ENCODE results near the gene B4GALT6.

B4GALT6 gene

DNA sequence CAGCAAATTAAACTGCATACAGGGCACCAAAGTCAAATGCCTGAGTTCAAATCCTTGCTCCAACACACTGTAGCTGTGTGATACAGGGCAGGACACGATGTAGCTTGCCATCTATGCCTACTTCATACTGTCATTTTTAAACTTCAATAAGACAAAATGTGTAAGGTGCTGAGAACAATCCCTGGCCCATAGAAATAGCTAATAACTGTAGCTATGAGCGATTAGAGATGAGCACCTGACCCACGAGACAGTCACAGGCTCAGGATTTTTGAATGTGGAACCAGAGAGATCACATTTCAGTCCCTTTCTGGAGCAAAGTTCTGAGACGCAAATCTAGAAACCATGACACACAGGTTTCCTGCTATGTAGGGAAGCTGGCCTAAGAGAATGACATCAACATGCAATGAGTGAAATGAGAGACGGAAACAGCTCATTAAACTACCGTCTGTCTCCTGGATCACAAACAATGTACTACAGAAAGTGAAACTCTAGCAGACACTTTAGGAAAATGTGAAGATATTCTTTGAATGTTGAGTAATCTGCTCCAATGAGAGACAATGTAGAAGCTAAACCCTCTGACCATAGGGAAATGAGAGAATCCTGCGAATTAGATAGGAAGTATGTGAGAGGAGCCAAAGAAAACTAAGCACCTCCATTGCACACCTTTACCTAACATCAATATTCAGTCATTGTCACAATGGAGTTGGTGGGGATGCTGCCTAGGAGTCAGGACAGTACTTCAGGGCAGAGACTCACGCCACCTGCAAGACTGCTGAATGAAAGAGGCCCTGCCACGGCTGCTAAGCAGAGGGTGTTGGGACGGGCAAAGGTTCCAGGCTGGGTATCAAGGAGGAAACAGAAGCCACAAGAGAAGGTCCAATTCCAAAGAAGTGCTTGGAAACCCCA lies 25.5 kb downstream of the B4GALT6 start:
- DNase-seq: no peak

DNA sequence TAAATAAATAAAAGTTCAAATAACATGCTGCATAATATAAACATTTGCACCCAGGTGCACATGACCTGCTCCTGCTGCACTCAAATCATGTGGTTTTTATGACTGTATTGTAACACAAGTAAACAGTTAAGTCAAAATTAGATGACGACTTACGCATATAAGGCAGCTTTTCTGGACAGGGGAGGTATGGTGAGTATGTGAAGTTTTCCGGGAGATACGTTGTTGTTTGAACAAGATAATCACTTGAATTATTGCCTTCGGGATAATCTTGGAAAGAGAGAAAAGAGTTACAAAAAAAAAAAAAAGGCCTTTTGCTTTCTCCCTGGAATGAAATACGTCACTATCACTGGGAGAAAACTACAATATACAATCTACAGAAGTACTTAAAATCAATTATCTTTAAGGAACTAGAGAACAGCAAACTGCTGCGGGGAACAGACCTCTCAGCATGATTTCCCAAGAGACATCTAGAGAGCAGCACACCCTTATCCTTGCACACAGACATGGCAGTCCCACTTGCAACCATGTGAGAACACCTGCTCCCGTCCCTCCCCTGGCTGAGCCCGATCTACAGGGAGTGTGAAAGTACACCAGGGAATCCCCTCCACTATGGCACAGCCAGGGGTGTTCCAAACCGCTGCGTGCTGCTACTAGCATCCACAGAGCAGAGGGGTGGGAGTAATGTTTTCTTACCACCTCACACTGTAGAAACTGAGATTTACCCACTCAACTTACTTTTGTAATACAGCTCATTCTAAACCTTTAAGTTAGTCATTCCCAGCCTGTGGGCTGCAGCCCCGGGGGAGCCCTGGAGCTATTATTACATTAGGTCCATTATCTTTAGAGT lies 26.3 kb downstream of the B4GALT6 start:
- DNase-seq: no peak

DNA sequence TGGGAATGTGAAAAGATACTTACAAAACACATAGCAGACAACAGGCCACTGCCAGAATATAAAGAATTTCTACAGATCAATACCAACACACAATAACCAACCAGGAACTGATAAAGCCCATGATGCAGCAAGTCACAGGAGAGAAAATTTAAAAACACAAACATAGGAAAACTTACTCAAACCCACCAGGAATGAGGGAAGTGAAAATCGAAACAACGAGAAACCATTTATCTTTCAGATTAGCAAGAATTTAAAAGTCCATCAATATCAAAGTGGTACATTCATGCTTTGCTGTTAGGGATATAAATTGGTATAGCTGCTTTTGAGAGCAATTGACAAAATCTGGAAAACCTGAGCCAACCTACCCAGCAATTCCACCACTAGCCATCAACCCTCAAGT lies 27.6 kb downstream of the B4GALT6 start:
- no peak for DNase-seq

DNA sequence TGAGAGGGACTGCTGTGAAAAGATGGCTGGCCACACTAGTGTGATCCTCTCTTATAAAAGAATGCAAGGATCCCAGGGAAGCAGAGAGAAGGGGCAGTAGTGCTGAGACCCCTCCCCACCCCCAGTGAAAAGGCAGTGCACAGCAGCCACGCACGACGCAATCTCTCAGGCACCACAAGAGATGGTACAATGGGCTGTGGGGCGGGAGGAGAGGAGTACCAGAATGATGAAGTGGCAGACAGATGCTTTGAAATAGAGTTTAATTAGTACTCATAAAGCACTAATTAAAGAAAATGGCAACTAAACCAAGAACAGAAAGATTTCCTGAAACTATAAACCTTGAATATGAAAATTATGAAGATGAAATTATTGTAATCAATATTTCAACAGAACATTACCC lies 29.0 kb downstream of the B4GALT6 start:
- DNase-seq: no peak

DNA sequence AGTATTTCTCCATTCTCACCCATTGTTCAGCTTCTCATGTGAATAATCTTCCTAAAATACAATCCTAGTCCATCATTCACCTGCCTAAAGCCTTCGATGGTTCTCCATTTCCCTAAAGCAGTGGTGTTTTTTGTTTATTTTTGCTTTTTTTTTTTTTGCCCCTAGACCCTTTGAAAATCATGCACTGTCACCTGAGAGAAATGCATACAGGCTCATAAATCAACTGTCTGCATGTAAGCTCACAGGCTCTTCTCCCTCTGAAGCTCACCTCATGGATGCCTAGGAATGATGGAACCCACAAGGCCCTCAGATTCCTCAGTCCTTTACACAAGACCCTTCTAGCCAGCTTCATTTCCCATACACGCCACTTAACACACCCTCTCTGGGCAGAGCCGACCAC lies 31.5 kb downstream of the B4GALT6 start:
- DNase-seq: no peak

DNA sequence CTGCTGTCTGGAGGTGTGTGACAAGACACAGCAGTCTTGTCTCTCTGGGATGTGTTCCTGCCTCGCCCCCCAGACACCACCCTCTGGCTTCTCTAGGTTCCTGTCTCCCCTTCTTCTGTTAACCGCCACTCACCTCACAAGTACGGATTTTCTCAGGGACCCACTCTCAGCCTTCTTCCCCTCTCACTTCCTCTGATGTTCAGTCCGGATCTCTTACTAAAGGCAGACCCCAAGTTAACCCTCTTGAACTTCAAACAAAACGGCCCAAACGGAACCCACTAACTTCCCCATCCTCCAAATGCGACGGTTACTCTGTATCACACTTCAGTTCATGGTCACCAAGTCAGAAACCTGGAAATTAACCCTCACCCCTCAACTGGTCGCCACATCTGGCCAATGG lies 32.0 kb downstream of the B4GALT6 start:
- no peak for DNase-seq

DNA sequence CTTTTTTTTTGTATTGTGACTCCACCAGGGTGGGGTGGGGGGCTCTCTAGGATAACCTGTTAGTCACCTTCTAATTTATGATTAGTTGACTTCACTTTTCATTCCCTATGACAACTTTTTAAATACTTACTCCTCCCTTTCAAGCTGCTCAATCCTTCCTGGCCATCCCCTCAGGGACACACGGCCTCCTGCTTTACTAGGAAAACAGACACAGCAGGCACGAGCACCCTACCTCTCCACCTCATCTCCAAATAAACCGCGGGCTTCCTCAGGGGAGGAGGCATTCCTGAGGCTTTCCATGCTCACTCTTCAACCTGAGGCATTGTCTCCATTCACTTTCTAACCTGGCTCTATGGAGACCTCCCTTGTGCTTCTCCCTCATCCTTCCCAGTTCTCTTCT lies 33.0 kb downstream of the B4GALT6 start:
- DNase-seq: no peak

DNA sequence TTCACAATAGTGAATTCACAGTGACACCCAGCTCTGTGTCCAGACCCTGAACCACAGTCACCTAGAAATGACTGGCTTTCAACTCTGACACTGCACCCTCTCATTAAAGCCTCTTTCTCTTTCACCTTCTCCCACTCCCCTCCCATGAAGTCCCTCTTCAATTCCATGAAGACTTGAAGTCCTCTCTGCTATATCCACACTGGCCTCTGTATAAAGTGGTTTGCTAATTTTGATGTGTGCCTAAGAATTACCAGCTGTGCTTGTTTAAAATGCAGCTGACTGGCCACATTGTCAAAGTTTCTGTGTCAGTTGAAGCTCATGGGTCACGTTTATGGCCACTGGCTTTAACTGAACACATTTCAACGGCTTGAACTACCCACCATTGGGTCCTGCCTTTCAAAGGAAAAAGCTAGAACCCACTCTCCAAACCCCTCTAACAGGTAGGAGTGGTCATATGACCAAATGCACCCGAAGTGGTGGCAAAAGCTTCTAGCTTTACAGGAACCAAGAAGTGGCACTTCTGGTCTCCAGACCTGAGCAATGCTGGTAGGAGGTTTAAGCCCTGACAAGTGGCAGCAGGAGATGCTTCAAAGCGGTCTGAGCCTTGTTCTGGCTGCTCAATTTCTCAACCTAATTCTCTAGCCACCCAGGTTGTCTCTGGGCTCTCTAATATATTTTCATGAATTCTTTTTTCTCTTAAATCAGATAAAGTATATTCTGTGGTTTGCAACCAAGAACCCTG lies 34.2 kb downstream of the B4GALT6 start:
- no peak for DNase-seq

DNA sequence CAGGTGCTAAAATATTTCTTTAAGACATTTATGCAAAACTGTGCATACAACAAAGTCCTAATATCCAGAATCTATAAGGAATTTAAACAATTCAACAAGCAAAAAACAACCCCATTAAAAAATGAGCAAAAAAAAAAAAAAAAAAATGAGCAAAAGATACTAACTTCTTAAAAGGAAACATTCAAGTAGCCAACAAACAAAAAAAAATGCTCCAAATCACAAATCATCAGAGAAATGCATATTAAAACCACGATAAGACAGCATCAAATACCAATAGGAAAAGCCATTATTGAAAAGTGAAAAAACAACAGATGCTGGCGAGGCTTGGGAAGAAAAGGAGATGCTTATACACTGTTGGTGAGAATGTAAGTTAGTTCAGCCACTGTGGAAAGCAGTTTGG lies 34.9 kb downstream of the B4GALT6 start:
- no peak for DNase-seq

DNA sequence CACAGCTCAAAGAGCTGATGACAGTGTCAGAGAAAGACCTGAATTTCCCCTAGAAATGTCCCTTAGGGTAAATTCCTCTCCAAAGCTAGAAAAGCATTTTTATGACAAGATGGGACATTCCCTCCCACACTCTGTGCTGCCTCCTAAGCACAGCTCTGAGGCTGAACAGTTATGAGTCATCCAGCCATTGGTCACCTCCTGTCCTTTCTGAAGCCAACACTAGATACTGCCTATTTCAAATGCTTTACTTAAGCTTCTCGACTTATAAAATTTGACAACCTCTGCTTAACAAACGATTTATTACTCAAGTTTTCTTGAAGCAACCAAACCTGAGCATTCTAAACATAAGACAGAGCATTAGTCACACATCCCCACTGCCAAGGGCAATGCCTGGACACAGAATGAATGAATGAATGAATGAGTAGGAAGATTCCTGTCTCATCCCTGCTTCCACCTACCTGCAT lies 35.4 kb downstream of the B4GALT6 start:
- DNase-seq: no peak

DNA sequence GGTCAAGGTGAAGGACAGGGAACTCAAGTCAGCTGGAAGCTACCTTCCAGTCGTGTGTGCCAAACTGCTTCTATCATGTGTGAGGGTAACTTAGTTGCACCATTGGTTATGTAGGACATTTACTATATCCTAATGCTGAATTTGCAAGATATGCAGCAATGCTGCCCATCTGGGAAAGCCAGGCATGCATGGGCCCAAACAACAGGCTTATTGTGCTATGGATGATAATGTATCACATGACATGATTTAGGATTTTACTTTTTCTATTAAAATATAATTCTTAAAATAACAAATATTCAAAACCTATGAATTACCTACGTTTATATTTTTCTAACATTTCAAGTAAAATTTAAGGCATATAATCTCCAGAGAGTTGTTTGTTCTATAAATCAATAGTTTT lies 35.9 kb downstream of the B4GALT6 start:
- DNase-seq: no peak

DNA sequence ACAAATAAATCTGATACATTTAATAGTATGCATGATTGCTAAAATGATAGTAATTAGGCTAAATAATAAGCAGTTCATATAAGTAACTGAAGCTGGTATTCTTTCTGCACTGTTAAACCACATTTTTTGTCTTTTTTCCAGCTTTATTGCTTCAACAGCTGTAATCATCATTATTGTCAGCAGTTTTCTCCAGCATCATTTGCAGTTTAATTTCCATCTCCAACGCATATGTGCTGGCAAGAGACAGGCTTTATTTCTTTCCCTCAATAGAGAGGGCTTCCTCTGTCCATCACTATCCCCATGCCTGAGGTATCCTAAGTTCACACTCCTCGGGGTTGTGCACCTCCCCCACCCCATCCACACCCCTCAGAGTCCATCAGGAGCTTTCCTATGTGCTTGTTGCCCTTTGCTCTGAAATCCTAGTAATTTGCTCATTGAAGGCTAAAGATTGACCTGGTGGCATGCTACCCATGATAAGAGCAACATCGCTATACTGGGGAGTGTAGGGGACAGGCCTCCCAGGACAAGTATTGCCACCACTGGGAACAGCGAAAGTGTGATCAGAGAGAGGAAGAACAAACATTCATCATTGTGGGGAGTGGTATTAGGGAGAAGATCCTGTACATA lies 37.1 kb downstream of the B4GALT6 start:
- no peak for DNase-seq

DNA sequence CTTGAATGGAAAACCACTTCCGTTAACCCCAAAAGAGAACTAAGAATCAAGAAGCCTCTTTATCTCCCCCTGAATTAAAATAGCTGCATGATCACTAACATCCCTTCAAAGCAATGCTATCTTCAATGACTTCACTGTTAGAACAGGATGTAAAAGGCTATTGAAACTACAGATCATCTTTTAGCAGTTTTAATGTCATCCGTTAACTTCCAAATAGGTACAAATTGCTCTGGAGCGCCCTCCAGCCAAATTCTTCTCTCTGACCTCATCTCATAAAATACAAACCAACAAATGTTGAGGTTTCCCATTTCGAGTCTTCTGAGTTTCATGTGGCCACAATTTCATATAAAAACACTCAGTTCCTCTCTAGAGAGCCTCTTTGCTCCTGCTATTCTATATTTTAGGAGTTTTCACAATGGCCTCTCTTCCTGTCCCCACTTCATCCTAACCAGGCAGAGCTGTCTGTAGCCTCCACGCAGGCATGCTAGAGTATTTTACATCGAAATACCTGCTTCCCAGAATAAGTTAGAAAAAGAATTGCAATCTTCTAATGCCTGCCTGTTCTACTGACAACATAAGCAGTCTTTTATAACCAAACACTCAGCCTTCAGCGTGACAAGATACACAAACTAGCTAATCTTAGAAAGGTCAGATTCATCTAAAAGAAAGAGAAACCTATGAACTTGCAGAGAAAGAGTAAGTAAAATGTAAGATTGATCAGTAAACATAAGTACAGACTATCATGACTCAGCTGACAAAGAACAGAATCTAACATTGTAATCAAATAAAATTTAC lies 37.9 kb downstream of the B4GALT6 start:
- no peak for DNase-seq

DNA sequence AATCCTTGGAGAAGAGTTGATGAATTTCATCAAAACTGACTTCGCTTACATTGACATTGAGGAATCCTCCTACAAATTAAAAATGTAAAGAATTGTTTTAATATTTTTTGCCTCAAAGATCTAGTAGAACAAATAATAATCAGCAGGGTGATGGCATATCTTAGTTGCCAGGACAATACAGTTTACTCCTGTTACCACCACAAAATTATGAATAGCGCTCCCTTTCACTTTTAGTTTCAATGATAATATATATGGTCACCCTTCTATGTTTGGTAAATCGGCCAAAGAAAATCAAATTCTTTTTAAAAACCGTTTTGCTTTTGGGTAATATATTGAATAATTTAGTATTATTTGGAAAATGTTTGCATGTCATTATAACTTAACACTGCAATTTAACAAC lies 39.0 kb downstream of the B4GALT6 start:
- no peak for DNase-seq

DNA sequence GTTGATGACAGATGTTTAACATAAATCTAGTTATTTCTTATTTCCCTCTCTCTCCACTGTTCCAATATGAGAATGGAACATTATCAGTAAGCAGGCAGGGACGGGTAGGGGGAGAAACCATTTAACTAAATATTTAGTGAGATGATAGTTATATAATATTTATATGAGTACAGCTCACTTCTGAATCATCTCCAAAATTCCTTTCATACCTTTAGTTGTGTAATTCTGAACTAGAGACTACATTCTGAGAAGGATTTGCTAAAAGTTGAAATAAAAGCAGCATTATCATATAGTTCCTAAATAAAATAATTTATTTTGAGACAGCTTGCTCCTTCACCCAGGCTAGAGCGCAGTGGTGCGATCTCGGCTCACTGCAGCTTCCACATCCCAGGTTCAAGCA lies 41.4 kb downstream of the B4GALT6 start:
- DNase-seq: no peak

DNA sequence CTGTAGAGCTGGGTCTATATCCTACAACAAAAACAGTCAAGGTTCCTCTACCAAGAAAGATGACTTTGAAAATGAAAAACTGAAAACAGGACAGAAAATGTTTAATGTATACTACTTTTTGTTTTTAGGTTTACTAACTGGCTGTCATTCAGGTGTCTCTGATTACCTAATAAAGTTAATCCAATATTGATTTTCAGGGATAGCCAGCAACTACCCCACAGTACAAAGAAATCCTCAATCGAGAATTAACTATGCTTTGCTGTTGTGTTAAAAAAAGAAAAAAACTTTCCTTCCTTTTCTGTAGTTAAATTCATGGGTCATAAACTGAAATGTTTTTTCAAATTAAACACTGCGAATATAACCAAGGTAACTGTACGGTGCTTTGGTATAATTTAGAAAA lies 46.9 kb downstream of the B4GALT6 start:
- no peak for DNase-seq

DNA sequence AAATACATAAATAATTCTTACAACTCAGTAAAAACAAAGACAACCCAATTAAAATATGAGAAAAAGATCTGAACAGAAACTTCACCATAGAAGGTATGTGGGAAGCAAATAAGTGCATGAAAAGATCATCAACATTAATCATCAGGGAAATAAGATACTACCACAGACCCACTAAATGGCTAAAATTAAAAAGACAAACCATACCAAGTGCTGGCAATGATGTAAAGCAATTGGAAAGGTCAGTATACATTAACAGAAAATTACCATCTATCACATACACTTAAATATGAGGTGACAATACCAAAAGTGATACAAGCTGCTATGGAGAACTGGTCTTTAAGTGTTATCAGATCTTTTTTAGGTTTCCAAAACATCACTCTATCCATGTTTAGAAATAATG lies 48.0 kb downstream of the B4GALT6 start:
- no peak for DNase-seq

DNA sequence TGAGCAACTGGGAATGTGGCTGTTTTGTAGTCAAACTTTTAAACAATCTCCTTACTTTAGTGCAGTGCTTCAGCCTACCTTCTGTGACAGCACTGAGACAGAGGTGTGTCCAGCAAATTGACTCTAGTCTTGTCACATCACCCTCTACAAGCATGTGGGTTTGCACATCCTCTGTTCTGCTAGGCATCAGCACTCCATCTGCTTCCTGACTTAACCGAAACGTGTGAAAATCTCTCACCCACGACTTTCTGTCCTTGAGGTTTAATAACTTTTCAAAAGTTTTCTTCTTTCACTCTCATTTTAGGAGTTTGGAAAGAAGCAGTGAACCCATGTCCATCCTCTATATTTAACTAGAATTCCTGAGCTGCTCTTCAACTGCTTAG lies 50.1 kb downstream of the B4GALT6 start:
- no peak for DNase-seq

DNA sequence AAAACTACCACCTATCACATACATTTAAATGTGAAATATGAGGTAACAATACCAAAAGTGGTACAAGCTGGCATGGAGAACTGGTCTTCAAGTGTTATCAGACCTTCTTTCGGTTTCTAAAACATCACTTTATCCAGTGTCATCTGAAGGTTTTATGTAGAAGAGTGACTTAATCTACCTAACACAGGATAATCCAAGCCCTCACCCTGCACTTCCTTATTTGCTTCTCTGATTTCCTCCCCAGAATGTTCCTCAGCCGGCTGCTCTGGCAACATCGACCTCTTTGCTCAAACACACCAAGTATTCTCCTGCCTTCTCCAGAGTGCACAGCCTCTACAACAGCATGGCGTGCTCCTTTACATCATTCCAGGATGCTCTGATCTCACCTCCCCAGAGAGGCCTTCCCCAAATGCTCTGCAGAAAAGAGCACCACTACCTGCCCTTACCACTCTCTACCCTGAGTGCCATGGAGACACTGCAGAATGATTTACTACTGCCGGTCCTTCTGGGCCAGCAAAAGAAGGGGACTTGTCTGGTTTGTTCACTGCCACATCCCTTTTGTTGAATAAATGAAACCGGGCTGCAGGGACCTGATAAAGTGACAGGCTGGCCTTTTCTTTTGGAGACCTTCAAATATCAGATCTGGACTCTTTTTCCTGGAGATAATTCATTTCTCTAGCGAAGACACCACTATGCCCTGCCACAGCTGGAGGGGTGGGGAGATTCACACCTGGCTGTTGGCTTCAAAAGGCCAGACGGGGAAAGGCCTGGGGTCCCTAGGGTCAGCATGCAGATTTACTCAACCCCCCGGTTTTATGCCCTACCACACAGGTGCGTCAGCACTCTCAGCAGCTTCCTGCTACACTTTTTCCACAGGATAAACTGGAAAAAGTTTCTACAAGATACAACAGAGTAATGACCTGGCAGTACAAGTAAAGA lies 50.7 kb downstream of the B4GALT6 start:
- no peak for DNase-seq

DNA sequence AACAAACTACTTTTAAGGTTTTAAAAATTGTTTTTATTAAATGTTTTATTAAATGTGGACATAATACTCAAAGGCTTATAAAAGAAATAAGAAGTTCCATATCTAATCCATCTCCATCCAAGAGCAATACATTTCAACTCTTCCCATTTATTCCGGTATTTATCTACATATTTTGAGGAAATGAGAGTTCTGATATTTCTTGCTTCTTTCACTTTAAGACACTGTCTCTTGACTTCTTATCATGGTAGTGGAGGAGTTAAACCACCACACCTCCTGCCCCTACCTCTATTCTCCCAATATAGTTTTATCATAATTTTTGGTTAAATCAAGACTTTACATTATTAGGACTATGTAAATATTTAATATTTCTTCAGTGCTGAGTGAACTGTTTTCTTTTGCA lies 52.0 kb downstream of the B4GALT6 start:
- no peak for DNase-seq

DNA sequence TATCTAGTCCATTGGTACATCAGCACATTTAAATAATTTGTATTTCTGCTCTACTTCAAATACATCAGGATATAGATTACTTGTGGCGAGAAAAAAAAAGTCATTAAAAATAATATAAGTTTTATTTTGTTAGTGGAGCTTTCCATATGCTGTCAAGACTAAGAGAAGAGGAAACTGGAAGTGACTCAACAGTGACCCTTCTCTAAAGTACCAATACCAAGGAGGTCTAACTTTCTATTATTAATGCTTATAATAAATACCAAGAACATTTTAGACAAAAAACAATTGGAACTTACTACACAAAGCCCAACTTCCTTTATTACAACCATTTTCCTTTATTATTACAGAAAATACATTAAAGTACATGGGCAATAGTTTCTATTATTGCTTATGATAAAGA lies 52.9 kb downstream of the B4GALT6 start:
- no peak for DNase-seq
